ENCODE data around the gene APOBEC3H. TPM values are rescaled to one million over a fixed set of nuclear protein-coding genes. Genes with fewer than 3 reads are reported as not detected.

APOBEC3H gene
- total and polyA plus RNA-seq, 12 donors: 0.06 to 1.9 (median 0.61) TPM; not detected in 8

GRCh38 chr22:39125622-39126021, 28.6 kb downstream of the APOBEC3H start:
- no peaks in the 10 kb centered on the region for H3K9me3 ChIP-seq
- H3K27ac ChIP-seq: no peak overlapping the region
- H3K36me3 ChIP-seq: peaks cover 0 to 10% (median 0%) of the 10 kb centered on the region in 9 donors
- no peak for DNase-seq
- ATAC-seq: no peak
- H3K4me3 ChIP-seq: no peak overlapping the region
- TF ChIP-seq CTCF (IDR thresholded peaks at IDR 0.05): no peak
- peaks cover 0 to 8% (median 3%) of the 10 kb centered on the region in 9 donors for H3K4me1 ChIP-seq
- no peaks in the 10 kb centered on the region for H3K27me3 ChIP-seq
- WGBS, 2 donors: 93 to 95% methylated on average over 5 of the region's 5 CpGs
- intact Hi-C loops (cut with DNase I): loop anchor here in 6 of 10 donors (2.0 to 10.0 kb wide), 4 partner anchors 351 to 361 kb away; no protein-coding TSS in a partner anchor

- TF ChIP-seq CTCF (IDR thresholded peaks at IDR 0.05): no peak
- intact Hi-C loops (cut with DNase I): loop anchor here in 5 of 10 donors (5.0 to 10.0 kb wide), 3 partner anchors 354 to 364 kb away; no protein-coding TSS in a partner anchor
- no peak for ATAC-seq
Observed at GRCh38 chr22:39128508-39128907, 31.5 kb downstream of the APOBEC3H start.

GRCh38 chr22:39129081-39129480, 32.0 kb downstream of the APOBEC3H start:
- Histone ChIP-seq H3K9me3 (no peaks in the 10 kb centered on the region), H3K27me3 (no peaks in the 10 kb centered on the region), H3K4me3 (no peak overlapping the region), H3K36me3 (peaks cover 0 to 34% (median under 1%) of the 10 kb centered on the region in 9 donors), H3K4me1 (peaks cover 4 to 21% (median 19%) of the 10 kb centered on the region in 9 donors), H3K27ac (no peak overlapping the region)
- ATAC-seq (no peak), DNase-seq (no peak)
- TF ChIP-seq CTCF (IDR thresholded peaks at IDR 0.05): no peak
- intact Hi-C loops (cut with DNase I): loop anchor here in 5 of 10 donors (5.0 to 10.0 kb wide), 3 partner anchors 354 to 364 kb away; no protein-coding TSS in a partner anchor
- WGBS, 2 donors: 86 to 90% methylated on average over 4 of the region's 4 CpGs

More at GRCh38 chr22:39128508-39128907, 31.5 kb downstream of the APOBEC3H start:
- Histone ChIP-seq H3K27ac (no peak overlapping the region), H3K9me3 (no peaks in the 10 kb centered on the region), H3K4me1 (peaks cover 4 to 21% (median 19%) of the 10 kb centered on the region in 9 donors), H3K27me3 (no peaks in the 10 kb centered on the region), H3K4me3 (no peak overlapping the region), H3K36me3 (peaks cover 0 to 29% (median 0%) of the 10 kb centered on the region in 9 donors)
- 93 to 95% methylated on average over 6 of the region's 6 CpGs for WGBS, 2 donors
- no peak for DNase-seq

GRCh38 chr22:39129746-39130145, 32.7 kb downstream of the APOBEC3H start:
- DNase-seq (no peak), ATAC-seq (no peak)
- WGBS, 2 donors: 89 to 92% methylated on average over 9 of the region's 9 CpGs
- no peak for TF ChIP-seq CTCF (IDR thresholded peaks at IDR 0.05)
- intact Hi-C loops (cut with DNase I): loop anchor here in 7 of 10 donors (5.0 to 10.0 kb wide), 4 partner anchors 255 to 365 kb away; partner anchors contain the start of gene CBX6 (in 1 of the 7)
- Histone ChIP-seq H3K27me3 (no peaks in the 10 kb centered on the region), H3K36me3 (peaks cover 0 to 39% (median 3%) of the 10 kb centered on the region in 9 donors), H3K4me1 (peaks cover 4 to 24% (median 19%) of the 10 kb centered on the region in 9 donors), H3K9me3 (no peaks in the 10 kb centered on the region), H3K4me3 (no peak overlapping the region), H3K27ac (no peak overlapping the region)

Measured in heart right ventricle (tissue), 16 donors.